GM21737 (cell line): ENCODE data around the gene CAPN9.
"Not testable (repeated sequence)": the region's sequence is repeated elsewhere in the genome, so short reads cannot be mapped to it uniquely, and the experiment has no call there.

Experiments used
- ATAC-seq: cut with Tn5 transposase; IDR thresholded peaks from one replicate; pipeline ENCODE4 v1.9.1; 2021; ENCODE audit warnings: mild to moderate bottlenecking, moderate library complexity; ENCODE audit not compliant: unreplicated experiment

Gene CAPN9

GRCh38 chr1:230747127-230747730, at the start of gene CAPN9:
CAPN9 (plus strand) TSS chr1:230747388; CDS start chr1:230747497, 109 bp downstream.
- no peak for ATAC-seq

GRCh38 chr1:230698130-230698529, 49.1 kb upstream of the CAPN9 start:
- no peak for ATAC-seq

GRCh38 chr1:230698964-230699363, 48.2 kb upstream of the CAPN9 start:
- not testable (repeated sequence) for ATAC-seq

GRCh38 chr1:230699716-230700115, 47.5 kb upstream of the CAPN9 start:
- ATAC-seq = no peak

GRCh38 chr1:230700132-230700531, 47.1 kb upstream of the CAPN9 start:
- no peak for ATAC-seq

- no peak for ATAC-seq
Measured at GRCh38 chr1:230701434-230701833, 45.8 kb upstream of the CAPN9 start.

- ATAC-seq = no peak
Measured at GRCh38 chr1:230701895-230702768, 45.1 kb upstream of the CAPN9 start.

GRCh38 chr1:230702934-230703678, 44.1 kb upstream of the CAPN9 start:
- no peak for ATAC-seq

GRCh38 chr1:230703679-230704385, 43.4 kb upstream of the CAPN9 start:
- no peak for ATAC-seq

- no peak for ATAC-seq
Measured at GRCh38 chr1:230704830-230705229, 42.4 kb upstream of the CAPN9 start.

GRCh38 chr1:230705289-230706019, 41.7 kb upstream of the CAPN9 start:
- ATAC-seq = no peak

- no peak for ATAC-seq
Measured at GRCh38 chr1:230706020-230706699, 41.0 kb upstream of the CAPN9 start.

- no peak for ATAC-seq
Measured at GRCh38 chr1:230706887-230707731, 40.1 kb upstream of the CAPN9 start.

GRCh38 chr1:230707732-230708630, 39.2 kb upstream of the CAPN9 start:
- ATAC-seq = no peak

- ATAC-seq = no peak
Measured at GRCh38 chr1:230708631-230709580, 38.3 kb upstream of the CAPN9 start.

GRCh38 chr1:230709619-230710542, 37.3 kb upstream of the CAPN9 start:
- no peak for ATAC-seq
